ES-I3 (cell line): ENCODE results near the gene CPEB2.

Source experiments
- H3K36me3 ChIP-seq: 2 replicates; pipeline ENCODE4 v1.6.1; 2013; ENCODE audit warnings: mild to moderate bottlenecking, low read length, control low read depth, moderate library complexity; ENCODE audit not compliant: insufficient read depth
- H3K4me1 ChIP-seq: 2 replicates; pipeline ENCODE4 v1.6.1; 2013; ENCODE audit warnings: mild to moderate bottlenecking, control low read depth, low read length; ENCODE audit not compliant: insufficient read depth
- H3K9ac ChIP-seq: 2 replicates; pipeline ENCODE4 v1.6.1; 2013; ENCODE audit warnings: low read depth, mild to moderate bottlenecking, low read length, moderate library complexity
- H3K9me3 ChIP-seq: 2 replicates; pipeline ENCODE4 v1.6.1; 2013; ENCODE audit warnings: mild to moderate bottlenecking, low read length, moderate library complexity; ENCODE audit not compliant: control insufficient read depth, insufficient read depth

The CPEB2 gene

DNA sequence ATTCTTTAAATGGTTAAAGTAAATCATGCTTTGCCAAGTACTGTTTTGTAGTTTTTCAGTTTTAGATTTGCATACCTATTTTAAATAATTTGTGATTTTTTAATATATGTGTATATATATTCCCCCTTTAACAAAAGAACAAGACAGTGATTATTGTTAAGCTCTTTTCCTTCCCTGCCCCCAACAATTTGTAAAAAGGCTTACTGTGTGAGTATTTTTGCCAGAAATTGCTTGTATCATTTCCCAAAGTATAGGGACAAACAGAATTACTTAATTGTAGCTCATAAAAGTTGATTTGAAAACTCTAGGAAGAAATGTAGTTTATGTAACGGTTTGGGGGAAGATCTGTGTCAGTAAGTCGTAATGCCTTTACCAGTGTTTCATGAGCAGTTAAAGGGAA lies 19.0 kb downstream of the CPEB2 start:
- no peak overlapping the region for H3K9ac ChIP-seq
- no peaks in the 10 kb centered on the region for H3K9me3 ChIP-seq
- no peaks in the 10 kb centered on the region for H3K36me3 ChIP-seq
- no peaks in the 10 kb centered on the region for H3K4me1 ChIP-seq

DNA sequence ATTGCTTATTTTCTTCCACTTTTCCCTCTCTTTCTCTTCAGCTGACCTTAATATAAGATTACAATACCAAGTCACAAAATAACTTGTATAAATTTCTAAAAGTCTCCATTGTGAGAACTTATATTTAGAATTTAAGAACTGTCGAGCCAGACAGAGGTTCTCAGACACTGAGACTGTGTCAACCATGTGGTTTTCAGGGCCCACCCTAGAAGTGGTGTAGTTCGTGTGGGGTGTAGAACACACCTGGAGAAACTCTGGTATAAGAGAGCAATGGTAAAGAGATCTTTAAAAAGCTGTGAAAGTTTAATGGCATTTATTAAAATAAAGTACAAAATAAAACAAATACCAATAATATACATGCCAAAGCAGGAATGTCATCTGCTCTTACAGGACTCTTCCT lies 19.7 kb downstream of the CPEB2 start:
- H3K9ac ChIP-seq, result no peak overlapping the region
- no peaks in the 10 kb centered on the region for H3K4me1 ChIP-seq
- no peaks in the 10 kb centered on the region for H3K36me3 ChIP-seq
- H3K9me3 ChIP-seq, result no peaks in the 10 kb centered on the region

DNA sequence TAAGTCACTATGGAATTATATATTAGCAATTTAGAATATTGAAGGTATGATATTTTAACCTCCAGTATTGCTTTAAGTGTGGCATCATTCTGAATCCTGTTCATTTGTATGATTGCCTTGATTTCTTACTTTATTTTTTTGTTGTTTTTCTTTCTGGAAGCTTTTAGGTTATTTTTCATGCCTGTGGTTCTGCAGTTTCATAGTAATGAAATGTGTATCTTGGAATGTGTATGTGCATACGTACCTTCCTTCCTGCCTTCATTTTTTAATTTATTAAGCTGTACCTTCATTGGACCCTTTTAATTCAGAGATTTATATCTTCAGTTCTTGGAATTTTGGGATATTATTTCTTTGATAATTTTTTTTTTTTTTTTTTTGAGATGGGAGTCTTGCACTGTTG lies 22.1 kb downstream of the CPEB2 start:
- Histone ChIP-seq H3K4me1 (no peaks in the 10 kb centered on the region), H3K9me3 (no peaks in the 10 kb centered on the region), H3K9ac (no peak overlapping the region), H3K36me3 (no peaks in the 10 kb centered on the region)

DNA sequence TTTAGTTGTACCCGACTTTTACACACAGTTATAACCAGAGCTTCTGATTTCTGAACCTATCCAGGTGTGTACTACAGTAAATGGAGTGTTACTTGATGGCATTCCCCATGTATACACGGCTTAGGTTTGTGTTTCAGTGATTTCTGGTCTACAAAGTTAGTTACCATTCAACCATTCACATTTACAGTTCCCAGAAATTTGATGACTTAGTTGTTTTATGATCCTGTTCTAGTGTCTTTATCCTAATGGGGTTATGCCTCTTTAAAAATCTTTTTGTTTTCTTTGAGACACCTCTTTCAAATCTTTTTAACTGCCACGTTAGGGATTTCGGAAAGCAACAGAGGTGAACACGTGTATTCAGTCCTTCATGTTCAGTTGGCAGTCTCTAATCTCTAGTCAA lies 23.4 kb downstream of the CPEB2 start:
- H3K36me3 ChIP-seq, result no peaks in the 10 kb centered on the region
- no peak overlapping the region for H3K9ac ChIP-seq
- no peaks in the 10 kb centered on the region for H3K9me3 ChIP-seq
- H3K4me1 ChIP-seq, result no peaks in the 10 kb centered on the region

DNA sequence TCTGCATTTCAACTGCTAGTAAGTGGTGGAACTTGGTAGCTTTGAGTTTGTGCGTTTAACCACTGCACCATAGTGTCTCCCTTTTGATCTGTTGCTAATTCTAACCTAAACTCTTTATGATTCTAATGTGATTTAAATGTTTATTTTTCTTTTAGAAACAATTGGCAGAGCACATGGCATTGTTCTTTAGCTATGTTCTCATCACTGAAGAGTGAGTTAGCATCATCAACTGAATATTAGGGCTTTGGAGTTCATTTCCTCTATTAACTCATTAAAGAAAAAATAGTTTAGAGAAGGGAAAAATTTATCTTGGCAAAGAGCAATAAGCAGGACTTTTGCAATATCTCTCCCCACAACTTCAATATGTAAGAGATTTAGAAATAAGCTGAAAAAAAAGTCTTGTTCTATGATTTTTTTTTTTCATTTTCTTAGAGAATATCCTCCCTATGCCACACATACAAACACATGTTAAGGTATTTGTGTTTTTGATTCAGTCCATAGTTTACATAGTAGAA lies 25.7 kb downstream of the CPEB2 start:
- Histone ChIP-seq H3K36me3 (no peaks in the 10 kb centered on the region), H3K9me3 (no peaks in the 10 kb centered on the region; the same call in 1 of the 2 replicates), H3K4me1 (no peaks in the 10 kb centered on the region), H3K9ac (no peak overlapping the region)

DNA sequence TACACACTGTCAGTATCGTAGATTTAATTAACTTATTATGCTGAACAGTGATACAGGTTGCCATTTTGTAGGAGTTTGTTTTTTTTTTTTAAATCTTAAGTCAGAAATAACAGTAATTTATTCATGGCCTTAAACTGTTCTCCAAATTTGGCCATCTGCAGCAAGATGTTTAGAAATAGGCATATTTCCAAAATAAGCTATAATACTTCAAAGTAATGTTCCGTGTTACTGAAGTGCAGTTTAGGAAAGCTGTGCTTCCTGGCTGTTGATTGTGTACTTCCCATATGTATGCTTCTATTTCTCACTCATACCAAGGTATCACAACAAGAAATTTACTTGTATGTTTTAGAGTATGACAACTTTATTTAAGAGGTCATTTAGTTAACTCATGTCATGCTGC lies 28.9 kb downstream of the CPEB2 start:
- no peaks in the 10 kb centered on the region for H3K36me3 ChIP-seq
- H3K4me1 ChIP-seq, result no peaks in the 10 kb centered on the region
- H3K9ac ChIP-seq, result no peak overlapping the region
- peaks cover 10% of the 10 kb centered on the region for H3K9me3 ChIP-seq

DNA sequence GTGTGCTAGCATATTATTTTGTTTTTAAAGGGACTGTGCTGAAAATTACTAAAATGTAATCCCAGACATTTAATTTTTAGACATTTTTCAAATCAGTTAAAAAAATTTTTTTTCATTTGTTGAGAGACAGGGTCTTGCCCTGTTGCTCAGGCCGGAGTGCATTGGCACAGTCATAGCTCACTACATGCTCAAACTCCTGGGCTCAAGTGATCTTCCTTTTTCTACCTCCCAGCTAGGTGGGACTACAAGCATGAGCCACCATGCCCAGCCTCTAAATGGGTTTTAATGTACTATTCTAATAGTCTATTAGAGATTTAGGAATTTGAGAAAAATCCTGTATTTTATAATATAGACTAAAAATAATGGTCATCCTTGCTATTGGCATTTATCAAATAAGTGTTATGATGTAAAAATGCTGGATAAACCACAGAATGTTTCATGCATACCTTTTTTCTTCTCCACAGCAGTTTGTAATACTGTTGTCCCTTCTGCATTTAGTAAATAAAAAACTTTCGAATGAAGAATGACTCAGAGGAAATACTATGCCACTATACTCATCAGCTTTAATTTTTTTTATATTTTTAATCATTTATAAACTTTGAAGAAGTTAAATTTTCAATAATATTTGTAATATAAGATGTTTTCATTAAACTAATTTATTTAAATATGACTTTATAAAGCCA lies 29.9 kb downstream of the CPEB2 start:
- Histone ChIP-seq H3K4me1 (no peaks in the 10 kb centered on the region), H3K9ac (no peak overlapping the region), H3K9me3 (peaks cover 10% of the 10 kb centered on the region), H3K36me3 (no peaks in the 10 kb centered on the region)

DNA sequence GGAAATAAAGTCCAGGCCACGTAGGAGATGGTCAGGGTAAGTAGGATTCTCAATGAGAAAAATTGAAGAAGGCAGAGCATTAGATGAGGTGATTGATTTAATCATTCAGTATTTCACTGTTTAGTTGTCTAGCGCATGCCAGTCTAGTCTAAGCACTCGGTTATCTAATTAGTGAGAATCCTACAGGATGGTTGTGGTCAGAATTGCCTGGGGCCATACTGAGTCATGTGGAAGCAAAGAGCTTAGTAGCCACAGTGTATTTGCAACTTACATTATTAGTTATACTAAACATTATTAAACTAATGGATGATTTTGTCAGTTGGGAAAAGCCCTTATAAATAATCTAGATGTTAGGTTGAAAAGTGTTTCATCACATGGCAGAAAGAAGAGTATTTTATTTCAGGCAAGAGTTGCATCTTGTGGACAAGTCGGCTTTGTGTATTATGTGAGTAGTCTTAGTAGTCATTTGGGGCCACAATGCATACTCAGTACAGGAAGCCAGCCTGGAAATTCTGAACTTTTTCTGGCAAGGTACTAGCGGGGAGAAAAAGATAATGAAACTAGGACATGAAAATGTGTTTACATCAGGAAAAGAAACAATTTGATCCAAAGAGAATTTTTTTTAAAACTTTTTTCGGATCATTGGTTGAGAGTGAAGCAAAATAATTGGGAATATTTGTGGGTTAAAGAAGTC lies 31.9 kb downstream of the CPEB2 start:
- H3K9ac ChIP-seq, result no peak overlapping the region
- H3K4me1 ChIP-seq, result no peaks in the 10 kb centered on the region
- no peaks in the 10 kb centered on the region for H3K36me3 ChIP-seq
- peaks cover 10% of the 10 kb centered on the region for H3K9me3 ChIP-seq

DNA sequence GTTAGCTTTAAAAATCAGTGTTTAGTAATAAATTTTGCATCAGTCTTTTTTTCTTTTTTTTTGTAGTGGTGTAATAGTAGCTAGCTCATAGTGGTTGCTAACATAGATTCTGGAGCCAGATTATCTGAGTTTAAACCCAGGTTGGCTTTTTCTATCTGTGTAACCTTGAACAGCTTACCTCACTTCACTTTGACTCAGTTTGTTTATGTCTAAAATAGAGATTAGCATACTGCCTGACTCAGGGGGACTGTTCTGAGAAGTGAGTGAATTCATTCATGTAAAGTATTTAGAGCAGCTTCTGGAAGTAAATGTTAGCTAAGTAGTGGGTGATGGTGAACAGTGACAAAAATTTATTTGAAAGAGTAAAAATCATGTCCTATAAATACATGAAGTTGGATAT lies 32.9 kb downstream of the CPEB2 start:
- Histone ChIP-seq H3K4me1 (no peaks in the 10 kb centered on the region), H3K36me3 (no peaks in the 10 kb centered on the region), H3K9me3 (peaks cover 10% of the 10 kb centered on the region), H3K9ac (no peak overlapping the region)

DNA sequence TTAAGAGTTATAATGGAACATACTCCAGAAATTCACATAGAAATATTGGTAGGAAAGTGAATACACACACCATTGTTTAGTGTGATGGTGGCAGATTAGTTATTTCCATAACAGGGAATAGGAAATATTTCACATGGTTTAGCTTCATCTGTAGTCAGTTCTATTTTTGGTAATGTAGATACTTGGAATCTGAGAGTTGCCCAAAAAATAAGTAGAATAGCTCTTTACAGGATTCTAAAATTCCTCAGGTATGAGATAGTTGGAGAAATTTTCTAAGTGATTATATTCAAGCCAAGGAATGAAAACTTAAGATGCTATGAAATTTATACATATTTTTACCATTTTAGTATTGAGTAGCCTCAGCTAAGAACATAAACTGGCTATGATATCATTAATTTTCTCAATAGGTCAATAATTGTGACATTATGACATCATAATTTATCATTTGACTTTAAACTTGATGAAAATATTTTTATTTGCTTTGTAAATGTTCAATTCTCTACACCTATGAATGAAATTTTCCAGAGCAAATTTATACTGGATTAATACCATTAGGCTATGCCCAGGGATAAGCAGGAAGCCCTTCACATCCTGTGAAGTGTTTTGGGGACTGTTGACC lies 35.8 kb downstream of the CPEB2 start:
- Histone ChIP-seq H3K4me1 (peaks cover 21% of the 10 kb centered on the region), H3K36me3 (no peaks in the 10 kb centered on the region), H3K9me3 (peaks cover 10% of the 10 kb centered on the region), H3K9ac (no peak overlapping the region)

DNA sequence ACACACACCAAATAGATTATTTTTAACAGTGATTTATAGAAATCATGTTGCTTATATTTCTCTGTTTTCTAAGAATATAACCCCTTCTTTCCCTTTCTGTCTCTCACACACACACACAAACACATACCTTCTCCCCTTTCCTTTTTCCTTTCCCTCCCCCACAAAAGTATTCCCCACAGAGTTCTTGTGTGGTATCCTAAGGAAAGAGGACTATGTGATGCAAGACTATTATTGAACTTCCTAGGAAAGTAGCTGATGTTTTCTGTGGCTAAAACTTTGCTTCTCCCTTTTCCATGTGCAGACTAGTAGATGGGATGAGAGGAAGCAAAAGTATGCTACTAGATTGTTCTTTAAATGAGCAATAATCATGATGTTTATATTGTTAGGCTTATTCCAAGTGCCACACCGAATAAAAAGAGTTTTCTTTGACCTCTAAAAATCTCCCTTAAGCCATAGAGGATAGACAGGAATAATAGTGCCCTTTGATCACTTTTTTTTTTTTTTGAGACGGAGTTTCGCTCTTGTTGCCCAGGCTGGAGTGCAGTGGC lies 38.7 kb downstream of the CPEB2 start:
- peaks cover 21% of the 10 kb centered on the region for H3K4me1 ChIP-seq
- no peaks in the 10 kb centered on the region for H3K36me3 ChIP-seq
- H3K9ac ChIP-seq, result no peak overlapping the region
- no peaks in the 10 kb centered on the region for H3K9me3 ChIP-seq

DNA sequence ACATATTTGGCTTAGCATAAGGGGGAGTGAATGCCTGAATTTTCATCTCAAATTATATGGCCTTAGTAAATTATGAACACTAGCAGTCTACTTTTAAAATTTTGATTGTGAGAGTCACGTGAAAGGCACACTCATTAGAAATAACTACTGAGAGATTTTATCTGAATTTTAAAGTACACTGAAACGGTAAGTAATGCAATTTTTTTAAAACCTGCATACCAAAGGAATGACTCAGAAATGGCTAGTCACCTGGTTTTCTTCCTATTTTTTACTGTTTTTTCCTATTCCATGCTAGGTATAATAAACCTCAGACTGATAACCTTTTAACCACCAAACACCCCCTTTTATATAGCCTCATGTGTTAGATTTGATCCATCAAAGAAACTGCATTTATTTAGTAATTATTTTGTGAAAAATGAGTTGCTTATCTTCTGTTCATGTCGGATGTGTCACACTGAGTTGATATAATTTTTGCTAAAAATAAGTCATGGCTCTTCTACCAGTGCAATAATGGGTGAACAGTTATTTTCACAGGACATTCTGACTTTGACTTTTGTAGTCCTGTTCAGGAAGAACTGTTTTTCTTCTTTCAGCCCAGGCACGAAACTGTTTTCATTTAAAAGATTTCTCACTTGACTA lies 40.4 kb downstream of the CPEB2 start:
- H3K9me3 ChIP-seq, result no peaks in the 10 kb centered on the region
- no peak overlapping the region for H3K9ac ChIP-seq
- H3K36me3 ChIP-seq, result no peaks in the 10 kb centered on the region
- peaks cover 21% of the 10 kb centered on the region for H3K4me1 ChIP-seq

DNA sequence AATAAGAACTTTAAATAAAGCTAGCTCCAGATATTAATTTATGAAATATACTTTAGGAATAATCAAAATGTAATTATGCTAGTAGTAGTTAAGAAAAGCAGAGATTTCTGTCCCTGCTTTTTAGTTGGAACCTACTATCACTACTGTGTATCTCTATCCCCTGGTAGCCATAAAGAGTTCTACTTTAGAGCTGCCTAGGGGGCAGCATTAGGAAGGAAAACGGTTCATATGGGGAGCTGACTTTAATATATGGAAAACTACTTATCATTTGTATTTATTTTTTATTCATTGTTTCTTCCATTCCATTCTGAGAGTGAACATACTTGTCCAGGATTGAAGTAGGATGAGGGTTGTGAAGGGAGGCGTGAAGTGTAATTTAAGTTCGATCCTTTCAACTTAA lies 40.9 kb downstream of the CPEB2 start:
- Histone ChIP-seq H3K36me3 (no peaks in the 10 kb centered on the region), H3K9me3 (no peaks in the 10 kb centered on the region), H3K9ac (no peak overlapping the region), H3K4me1 (peaks cover 21% of the 10 kb centered on the region)

DNA sequence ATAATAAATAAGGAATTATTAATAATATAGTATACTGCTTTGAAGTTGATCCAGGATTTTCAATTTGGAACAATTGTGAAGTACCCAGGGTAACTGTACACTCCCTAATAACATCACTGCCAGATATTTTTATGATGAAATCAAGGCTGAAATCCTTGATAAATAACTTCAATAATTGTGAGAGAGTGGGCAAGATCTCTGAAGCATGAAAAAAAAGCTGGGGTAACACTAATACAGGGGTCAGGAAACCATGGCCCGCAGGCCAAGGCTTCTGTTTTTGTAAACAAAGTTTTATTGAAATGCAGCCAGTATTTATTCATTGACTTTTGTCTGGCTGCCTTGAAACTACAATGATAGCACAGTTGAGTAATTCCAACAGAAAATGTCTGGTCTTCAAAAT lies 41.6 kb downstream of the CPEB2 start:
- peaks cover 21% of the 10 kb centered on the region for H3K4me1 ChIP-seq
- no peaks in the 10 kb centered on the region for H3K9me3 ChIP-seq
- no peaks in the 10 kb centered on the region for H3K36me3 ChIP-seq
- H3K9ac ChIP-seq, result no peak overlapping the region
